DMS 273 (cell line): ENCODE data around the gene NTMT1.
"Not testable (repeated sequence)": the region's sequence is repeated elsewhere in the genome, so short reads cannot be mapped to it uniquely, and the experiment has no call there.

Source experiments
- DNase-seq: peaks from one replicate; lab custom pipeline; 2025; ENCODE audit not compliant: unreplicated experiment; lab: John Stamatoyannopoulos, UW

NTMT1 gene

GRCh38 chr9:129635099-129636065 is 9.4 kb downstream of the NTMT1 start:
- DNase-seq, result no peak

DNA sequence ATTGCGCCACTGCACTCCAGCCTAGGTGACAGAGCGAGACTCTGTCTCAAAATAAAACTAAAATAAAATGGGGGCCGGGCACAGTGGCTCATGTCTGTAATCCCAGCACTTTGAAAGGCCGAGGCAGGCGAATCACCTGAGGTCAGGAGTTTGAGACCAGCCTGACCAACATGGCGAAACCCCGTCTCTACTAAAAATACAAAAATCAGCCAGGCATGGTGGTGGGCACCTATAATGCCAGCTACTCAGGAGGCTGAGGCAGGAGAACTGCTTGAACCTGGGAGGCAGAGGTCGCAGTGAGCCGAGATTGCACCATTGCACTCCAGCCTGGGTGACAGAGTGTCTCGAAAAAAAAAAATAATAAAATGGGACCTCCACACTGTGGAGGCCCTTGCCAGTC is 10.4 kb downstream of the NTMT1 start:
- DNase-seq, result not testable (repeated sequence)

DNA sequence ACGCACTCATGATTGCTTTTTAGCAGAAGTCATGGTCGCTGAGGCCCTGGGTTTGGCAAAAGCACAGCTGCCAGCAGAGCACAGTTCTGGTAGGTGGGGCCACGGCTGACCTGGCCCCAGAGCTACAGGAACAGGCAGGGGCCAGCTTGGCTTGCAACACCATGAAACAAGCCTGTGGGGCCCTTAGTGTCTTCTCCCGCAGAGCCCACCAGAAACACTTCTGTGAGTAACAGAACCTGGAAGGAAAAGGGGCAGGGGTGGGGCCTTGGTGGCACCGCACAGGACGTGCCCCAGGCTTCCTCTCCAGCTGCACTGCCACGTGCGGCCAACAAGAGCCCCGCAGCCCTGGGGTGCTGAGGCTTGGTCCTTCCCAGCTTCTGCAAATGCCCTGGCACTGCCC is 11.1 kb downstream of the NTMT1 start:
- no peak for DNase-seq

DNA sequence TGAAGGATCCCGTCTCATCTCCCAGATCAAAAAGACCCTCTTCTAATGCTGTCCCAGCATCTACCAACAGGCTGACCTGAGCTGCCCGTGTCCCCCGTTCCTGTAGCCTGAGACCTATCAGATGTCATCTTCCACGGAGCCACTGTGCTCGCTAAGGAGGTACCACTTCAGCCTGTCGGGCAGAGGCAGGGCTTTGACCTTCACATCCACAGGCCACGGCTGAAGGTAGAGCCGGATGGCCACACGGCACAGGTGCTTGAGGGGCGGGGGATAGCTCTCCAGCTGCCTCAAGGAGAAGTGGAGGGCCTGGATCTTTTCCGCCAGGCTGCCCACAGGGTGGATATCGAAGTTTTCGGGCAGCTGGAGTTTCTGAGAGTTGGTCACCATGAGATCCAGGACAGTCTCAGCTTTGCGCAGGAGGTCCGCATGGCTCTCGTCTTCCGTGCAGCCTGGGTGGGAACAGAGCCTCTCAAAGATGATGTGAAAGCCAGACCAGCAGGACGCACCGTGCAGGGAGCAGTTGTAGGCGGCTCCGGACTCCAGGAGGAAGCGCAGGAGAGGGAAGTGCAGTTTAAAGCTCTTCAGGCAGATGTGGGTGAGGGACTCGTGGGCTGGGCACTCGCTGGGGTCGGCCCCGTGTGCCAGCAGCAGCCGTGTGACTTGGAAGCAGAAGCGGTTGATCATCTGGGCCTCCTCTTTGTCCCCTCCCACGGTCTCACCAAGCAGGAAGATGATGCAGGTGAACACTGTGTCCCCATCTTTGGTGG is 11.9 kb downstream of the NTMT1 start:
- no peak for DNase-seq

GRCh38 chr9:129639034-129639630 is 13.2 kb downstream of the NTMT1 start:
- DNase-seq, result no peak

DNA sequence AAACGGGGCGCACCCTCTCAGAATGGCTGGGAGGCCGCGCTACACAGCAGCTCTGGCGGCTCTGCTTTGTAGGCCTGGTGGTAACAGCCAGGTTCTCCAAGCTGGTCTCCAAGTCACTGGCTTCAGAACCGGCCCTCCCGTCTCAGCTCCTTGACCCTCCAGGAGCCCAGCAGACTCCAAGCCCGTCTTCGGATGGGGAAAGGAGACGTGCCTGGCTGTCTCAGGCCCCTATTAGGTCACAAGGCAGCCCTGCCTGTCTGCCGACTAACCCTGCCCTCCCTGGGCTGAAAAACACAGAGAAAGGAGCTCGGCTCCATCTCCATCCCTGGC is 13.8 kb downstream of the NTMT1 start:
- no peak for DNase-seq

DNA sequence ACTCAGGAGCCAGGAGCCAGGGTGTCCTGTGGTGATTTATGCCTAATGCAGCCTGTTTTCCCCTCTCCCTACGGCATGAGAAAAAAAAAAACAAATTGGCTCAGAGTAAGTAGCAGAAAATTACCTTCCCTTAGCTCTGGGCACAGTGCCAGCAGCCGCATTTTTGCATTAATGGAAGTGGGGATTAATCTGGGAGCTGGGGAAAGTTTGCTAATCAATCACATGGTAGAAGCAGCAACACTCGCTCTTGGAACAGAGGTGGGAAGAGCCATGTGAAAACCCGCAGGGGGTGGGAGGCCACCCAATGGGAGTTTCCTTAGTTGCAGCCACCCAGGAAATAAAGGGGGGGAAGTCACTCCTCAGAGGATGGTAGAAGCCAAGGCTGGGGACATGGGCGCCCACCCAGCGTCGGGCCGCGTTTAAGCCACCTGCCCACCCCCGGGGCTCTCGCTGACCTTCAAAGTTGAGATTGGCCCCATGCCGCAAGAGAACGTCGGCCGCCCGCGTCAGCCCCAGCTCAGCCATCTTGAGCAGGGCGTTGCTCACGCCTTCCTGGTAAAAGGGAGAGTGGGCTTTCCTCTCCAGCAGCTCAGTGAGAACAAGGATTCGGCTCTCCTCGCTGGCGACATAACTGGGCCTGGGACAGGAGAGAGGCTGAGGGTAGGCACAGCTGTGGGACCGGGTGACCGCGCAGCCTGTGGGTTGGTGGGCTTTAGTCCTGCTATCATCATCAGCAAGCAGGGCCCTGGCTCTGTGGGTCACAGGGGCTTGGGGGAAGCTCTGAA is 14.3 kb downstream of the NTMT1 start:
- peak; percentile 72 for DNase-seq

GRCh38 chr9:129640871-129641749 is 15.1 kb downstream of the NTMT1 start:
- DNase-seq, result peak; percentile 39

GRCh38 chr9:129641750-129642585 is 16.0 kb downstream of the NTMT1 start, which contains the start of gene ASB6:
Gene ASB6, minus strand, starts transcription at chr9:129642151. Its CDS starts 152 bp downstream, at chr9:129641999.
- DNase-seq, result peak; percentile 97

GRCh38 chr9:129643706-129644105 is 17.7 kb downstream of the NTMT1 start:
- DNase-seq, result no peak

- DNase-seq, result no peak
Observed at GRCh38 chr9:129644365-129644764, 18.4 kb downstream of the NTMT1 start.

DNA sequence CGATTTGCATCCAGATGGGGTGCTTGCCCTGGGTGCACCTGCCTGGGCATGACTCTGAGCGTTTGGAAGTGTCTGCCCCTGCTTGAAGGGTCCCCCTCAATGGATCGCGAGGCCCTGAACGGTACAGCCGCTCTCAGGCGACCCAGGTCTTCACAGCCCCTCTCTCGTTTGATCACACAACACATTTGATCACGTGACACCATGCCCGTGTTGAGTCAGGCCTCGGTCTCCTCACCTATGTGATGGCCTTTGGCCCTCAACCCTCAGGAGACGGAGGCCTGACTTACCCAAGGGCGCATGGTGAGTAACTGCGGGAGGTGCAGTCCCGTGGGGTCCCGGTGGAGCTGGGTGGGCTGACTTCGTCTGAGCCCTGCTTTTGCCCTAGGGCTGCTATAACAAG is 18.9 kb downstream of the NTMT1 start:
- no peak for DNase-seq

GRCh38 chr9:129646252-129646651 is 20.3 kb downstream of the NTMT1 start:
- no peak for DNase-seq

GRCh38 chr9:129646654-129647053 is 20.7 kb downstream of the NTMT1 start:
- DNase-seq, result no peak

DNA sequence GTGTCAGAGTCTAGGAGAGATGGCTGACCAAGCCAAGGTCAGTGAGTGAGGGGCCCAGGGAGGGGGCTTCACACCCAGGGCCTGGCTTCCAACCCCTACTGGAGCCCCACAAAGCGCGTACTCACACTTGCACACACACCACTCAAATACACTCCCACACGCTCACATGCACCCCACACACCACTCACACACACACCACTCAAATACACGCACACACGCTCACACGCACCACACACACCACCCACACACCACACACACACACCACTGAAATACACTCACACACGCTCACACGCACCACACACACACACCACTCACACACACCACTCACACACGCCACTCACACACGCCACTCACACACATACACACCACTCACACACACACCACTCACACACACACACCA is 21.7 kb downstream of the NTMT1 start:
- no peak for DNase-seq

GRCh38 chr9:129648092-129648763 is 22.3 kb downstream of the NTMT1 start:
- DNase-seq, result no peak

DNA sequence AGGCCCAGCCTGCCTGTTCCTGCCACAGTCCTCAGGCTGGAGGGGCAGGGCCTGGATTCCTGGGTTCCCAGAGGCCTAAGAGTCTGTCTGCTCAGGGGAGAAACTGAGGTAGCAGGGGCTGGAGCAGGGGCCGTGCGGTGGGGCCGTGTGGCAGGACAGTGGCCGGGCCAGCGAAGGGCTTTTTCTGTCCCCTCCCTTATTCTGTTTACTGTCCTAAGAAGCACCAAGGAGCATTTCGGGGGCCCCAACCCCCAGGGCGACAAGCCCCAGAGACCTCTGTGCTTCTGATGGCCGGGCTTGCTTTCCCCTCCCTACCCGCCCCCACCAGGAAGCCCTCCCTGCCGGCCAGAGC is 22.8 kb downstream of the NTMT1 start:
- DNase-seq, result no peak
